ENCODE measurements around the gene CIZ1. TPM values are rescaled to one million over a fixed set of nuclear protein-coding genes. Genes with fewer than 3 reads are reported as not detected.

CIZ1 gene
- total RNA-seq, 4 donors from 2014 or later: 46.0 to 103 (median 59.9) TPM

DNA sequence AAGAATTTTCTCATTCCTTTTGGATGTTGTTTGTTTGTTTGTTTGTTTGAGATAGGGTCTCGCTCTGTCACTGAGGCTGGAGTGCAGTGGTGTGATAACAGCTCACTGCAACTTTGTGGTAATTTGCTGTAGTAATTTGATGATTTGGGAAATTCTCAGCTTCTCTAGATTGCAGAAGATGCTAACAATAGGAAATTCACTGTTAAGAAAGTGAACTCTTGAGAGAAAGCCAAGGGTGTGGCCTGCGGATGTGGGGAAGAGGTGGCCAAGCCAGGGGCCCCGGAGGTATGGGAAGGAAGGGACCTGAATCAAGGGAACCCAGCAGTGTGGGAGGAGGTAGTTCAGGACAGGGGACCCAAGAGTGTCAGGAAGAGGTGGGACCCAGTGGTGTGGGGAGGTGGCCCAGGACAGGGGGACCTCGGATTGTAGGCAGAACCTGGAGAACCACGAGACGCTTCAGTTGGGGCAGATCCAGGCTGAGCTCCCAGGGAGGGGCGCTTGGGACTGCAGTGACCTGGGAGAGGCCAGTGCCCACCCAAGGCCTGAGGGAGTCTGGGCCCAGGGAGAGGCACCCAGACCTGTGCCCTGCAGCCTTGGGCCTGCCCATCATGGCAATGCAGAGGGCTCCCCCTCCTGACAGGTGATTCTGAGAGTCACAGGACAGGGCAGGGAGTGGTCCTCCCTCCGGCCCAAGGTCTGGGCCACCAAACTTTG, 47.7 kb downstream of the CIZ1 start:
- no peak for TF ChIP-seq CTCF (IDR thresholded peaks at IDR 0.05; ENCODE audit: low read depth)

DNA sequence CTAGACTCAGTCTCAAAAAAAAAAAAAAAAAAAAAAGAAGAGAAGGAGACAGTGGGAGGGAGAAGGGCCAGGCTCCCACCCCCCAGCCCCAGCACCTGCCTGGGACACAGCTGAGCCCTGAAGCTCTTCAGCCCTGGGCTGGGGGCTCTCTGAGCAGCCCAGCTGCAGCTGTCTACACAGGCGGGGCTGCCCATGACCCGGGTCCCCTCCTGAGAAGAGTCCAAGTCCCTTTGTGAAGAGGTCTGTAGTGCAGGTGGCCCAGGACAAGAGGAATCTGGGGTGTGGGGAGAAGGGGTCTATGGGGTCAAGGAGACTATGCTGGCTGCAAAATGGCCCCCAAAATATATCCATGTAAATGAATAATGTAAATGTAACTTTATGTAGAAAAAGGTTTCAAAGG, 48.8 kb downstream of the CIZ1 start:
- no peak for TF ChIP-seq CTCF (IDR thresholded peaks at IDR 0.05; ENCODE audit: low read depth)

DNA sequence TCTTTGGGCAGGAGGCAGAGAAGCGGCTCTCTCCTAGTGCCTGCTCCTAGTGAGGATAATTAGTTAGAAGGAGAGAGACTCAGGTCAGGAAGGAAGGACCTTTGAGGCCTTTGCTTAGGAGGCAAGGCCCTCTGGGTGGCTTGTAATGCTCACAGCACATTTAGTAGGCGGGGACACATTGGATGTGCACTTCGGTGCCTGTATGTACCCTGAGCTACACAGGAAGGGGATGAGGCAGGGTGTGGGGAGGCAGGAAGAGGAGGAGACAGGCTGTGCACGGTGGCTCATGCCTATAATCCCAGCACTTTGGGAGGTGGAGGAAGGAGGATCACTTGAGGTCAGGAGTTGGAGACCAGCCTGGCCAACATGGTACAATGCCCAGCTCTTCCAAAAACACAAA, 49.3 kb downstream of the CIZ1 start:
- TF ChIP-seq CTCF (IDR thresholded peaks at IDR 0.05; ENCODE audit: low read depth): no peak

DNA sequence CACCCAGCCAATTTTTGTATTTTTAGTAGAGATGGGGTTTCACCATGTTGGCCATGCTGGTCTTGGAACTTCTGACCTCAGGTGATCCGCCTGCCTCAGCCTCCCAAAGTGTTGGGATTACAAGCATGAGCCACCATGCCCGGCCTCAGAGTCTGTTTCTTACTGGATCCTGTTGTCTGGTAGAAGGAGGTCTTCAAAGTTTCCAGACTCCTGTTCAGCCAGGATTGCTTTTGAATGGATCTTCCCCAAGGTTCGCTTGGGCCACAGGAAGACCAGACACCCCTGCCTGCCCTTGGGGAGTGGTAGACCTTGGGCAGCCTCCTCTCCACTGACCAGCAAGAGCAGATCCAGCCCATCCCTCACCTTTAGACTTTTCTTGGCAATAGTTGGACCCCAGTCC, 49.8 kb downstream of the CIZ1 start:
- no peak for TF ChIP-seq CTCF (IDR thresholded peaks at IDR 0.05; ENCODE audit: low read depth)

DNA sequence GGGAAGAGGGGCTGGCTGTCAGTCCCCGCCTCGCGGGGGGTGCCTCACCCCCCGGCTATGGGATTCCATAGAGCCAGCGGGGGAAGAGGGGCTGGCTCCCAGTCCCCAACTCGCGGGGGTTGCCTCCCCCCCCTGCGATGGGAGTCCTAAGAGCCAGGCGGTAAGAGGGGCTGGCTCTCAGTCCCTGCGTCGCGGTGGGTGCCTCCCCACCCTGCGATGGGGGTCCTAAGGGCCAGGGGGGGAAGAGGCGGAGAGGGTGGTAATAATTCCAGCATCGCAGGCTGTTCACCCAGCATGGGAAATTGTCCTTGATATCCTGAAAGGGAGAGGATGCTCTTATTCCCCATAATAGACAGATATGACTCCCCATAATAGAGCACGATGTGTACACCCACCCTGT, 51.8 kb downstream of the CIZ1 start:
- TF ChIP-seq CTCF (IDR thresholded peaks at IDR 0.05; ENCODE audit: low read depth): no peak

GRCh38 chr9:128138001-128138400, 53.4 kb downstream of the CIZ1 start:
- TF ChIP-seq CTCF (IDR thresholded peaks at IDR 0.05; ENCODE audit: low read depth): no peak

- TF ChIP-seq CTCF (IDR thresholded peaks at IDR 0.05; ENCODE audit: low read depth): no peak
Measured at GRCh38 chr9:128136816-128137793, 54.3 kb downstream of the CIZ1 start.
